ENCODE results near the gene MACROD2. TPM values are rescaled to one million over a fixed set of nuclear protein-coding genes. Genes with fewer than 3 reads are reported as not detected.
A peak's percentile ranks its signal among the peaks of the same experiment; 100 is the strongest.

Gene MACROD2
- polyA plus RNA-seq, 1 donor, result 5.4 TPM

DNA sequence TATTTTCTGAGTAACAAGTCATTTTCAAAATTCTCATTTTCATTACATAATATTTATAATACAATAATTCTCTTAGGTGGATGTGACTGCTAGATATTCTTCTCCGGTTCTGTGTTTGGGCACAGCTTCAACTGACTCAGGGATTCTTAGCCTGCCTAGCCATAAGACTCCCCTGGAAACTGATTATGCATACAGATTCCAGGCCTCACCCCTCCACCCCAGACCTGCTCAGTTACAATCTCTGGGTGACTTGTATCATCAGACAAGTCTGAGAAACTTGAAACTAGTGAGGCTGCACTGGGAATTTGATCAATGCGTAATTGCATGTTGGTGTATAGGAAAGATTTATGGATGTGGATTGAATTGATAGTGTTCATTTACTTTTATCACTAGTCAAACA is 316.7 kb downstream of the MACROD2 start:
- no CpG with 5 or more reads among the region's 2 CpGs for WGBS (ENCODE audit: insufficient coverage, low lambda C conversion rate)
- H3K27ac ChIP-seq (ENCODE audit: low read length), result no peak overlapping the region

GRCh38 chr20:14313341-14314020 is 318.2 kb downstream of the MACROD2 start:
- Histone ChIP-seq H3K27me3 (ENCODE audit: control insufficient read depth, insufficient read depth, low read length) (no peaks in the 10 kb centered on the region), H3K4me3 (ENCODE audit: low read length) (no peak overlapping the region), H3K36me3 (ENCODE audit: control insufficient read depth, insufficient read depth, low read length) (no peaks in the 10 kb centered on the region), H3K9me3 (ENCODE audit: control insufficient read depth, low read depth, low read length) (no peaks in the 10 kb centered on the region), H3K27ac (ENCODE audit: low read length) (no peak overlapping the region), H3K4me1 (ENCODE audit: control insufficient read depth, insufficient read depth, low read length) (peaks cover 1% of the 10 kb centered on the region)
- no peak for DNase-seq
- 100% methylated on average over 1 of the region's 2 CpGs for WGBS (ENCODE audit: insufficient coverage, low lambda C conversion rate)

More for the DNA sequence above, 316.7 kb downstream of the MACROD2 start:
- no peak overlapping the region for H3K4me3 ChIP-seq (ENCODE audit: low read length)
- H3K9me3 ChIP-seq (ENCODE audit: control insufficient read depth, low read depth, low read length), result no peaks in the 10 kb centered on the region
- no peaks in the 10 kb centered on the region for H3K36me3 ChIP-seq (ENCODE audit: control insufficient read depth, insufficient read depth, low read length)
- H3K27me3 ChIP-seq (ENCODE audit: control insufficient read depth, insufficient read depth, low read length), result no peaks in the 10 kb centered on the region
- peaks cover 6% of the 10 kb centered on the region for H3K4me1 ChIP-seq (ENCODE audit: control insufficient read depth, insufficient read depth, low read length)
- no peak for DNase-seq

GRCh38 chr20:14319704-14320103 is 324.4 kb downstream of the MACROD2 start:
- no peaks in the 10 kb centered on the region for H3K4me1 ChIP-seq (ENCODE audit: control insufficient read depth, insufficient read depth, low read length)
- DNase-seq, result no peak
- H3K4me3 ChIP-seq (ENCODE audit: low read length), result no peak overlapping the region
- H3K27me3 ChIP-seq (ENCODE audit: control insufficient read depth, insufficient read depth, low read length), result no peaks in the 10 kb centered on the region
- H3K36me3 ChIP-seq (ENCODE audit: control insufficient read depth, insufficient read depth, low read length), result peaks cover 2% of the 10 kb centered on the region
- no peak overlapping the region for H3K27ac ChIP-seq (ENCODE audit: low read length)
- no peaks in the 10 kb centered on the region for H3K9me3 ChIP-seq (ENCODE audit: control insufficient read depth, low read depth, low read length)
- WGBS (ENCODE audit: insufficient coverage, low lambda C conversion rate), result no CpG with 5 or more reads among the region's 1 CpG

GRCh38 chr20:14331646-14332045 is 336.3 kb downstream of the MACROD2 start:
- Histone ChIP-seq H3K4me1 (ENCODE audit: control insufficient read depth, insufficient read depth, low read length) (peaks cover 3% of the 10 kb centered on the region), H3K4me3 (ENCODE audit: low read length) (no peak overlapping the region), H3K27me3 (ENCODE audit: control insufficient read depth, insufficient read depth, low read length) (no peaks in the 10 kb centered on the region), H3K36me3 (ENCODE audit: control insufficient read depth, insufficient read depth, low read length) (peaks cover 14% of the 10 kb centered on the region), H3K27ac (ENCODE audit: low read length) (no peak overlapping the region), H3K9me3 (ENCODE audit: control insufficient read depth, low read depth, low read length) (no peaks in the 10 kb centered on the region)
- no peak for DNase-seq
- WGBS (ENCODE audit: insufficient coverage, low lambda C conversion rate), result 76% methylated on average over 2 of the region's 6 CpGs

DNA sequence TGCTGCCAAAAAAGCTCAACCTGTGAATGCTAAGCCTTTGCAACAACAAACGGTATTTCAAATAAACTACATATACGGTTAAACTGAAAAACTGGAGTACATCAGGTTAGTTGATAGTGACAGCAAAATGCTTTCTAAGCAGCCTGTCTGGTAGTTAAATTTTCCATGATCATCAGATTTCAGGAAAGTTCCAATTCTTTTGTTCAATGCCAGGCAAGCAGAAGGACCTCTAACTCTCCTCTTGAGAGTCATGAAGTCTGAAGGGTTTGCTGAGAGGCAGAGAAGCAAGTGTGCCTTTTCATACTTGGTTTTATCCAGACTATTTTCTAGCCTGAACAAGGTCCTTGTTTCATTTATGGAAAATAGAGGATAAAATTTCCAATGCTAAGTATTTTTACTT is 337.6 kb downstream of the MACROD2 start:
- whole genome bisulfite sequencing (ENCODE audit: insufficient coverage, low lambda C conversion rate), result no CpG with 5 or more reads among the region's 2 CpGs
- peak overlapping the region; percentile 66 for H3K4me3 ChIP-seq (ENCODE audit: low read length)
- H3K9me3 ChIP-seq (ENCODE audit: control insufficient read depth, low read depth, low read length), result no peaks in the 10 kb centered on the region
- no peak overlapping the region for H3K27ac ChIP-seq (ENCODE audit: low read length)
- H3K36me3 ChIP-seq (ENCODE audit: control insufficient read depth, insufficient read depth, low read length), result peaks cover 6% of the 10 kb centered on the region
- DNase-seq, result peak in 1 of 2 donors; percentile 37
- H3K27me3 ChIP-seq (ENCODE audit: control insufficient read depth, insufficient read depth, low read length), result no peaks in the 10 kb centered on the region
- H3K4me1 ChIP-seq (ENCODE audit: control insufficient read depth, insufficient read depth, low read length), result peaks cover 3% of the 10 kb centered on the region

GRCh38 chr20:14333721-14334120 is 338.4 kb downstream of the MACROD2 start:
- no peaks in the 10 kb centered on the region for H3K27me3 ChIP-seq (ENCODE audit: control insufficient read depth, insufficient read depth, low read length)
- peak overlapping the region; percentile 66 for H3K4me3 ChIP-seq (ENCODE audit: low read length)
- peak overlapping the region; percentile 91 for H3K27ac ChIP-seq (ENCODE audit: low read length)
- H3K9me3 ChIP-seq (ENCODE audit: control insufficient read depth, low read depth, low read length), result no peaks in the 10 kb centered on the region
- peak in 1 of 2 donors; percentile 35 for DNase-seq
- H3K36me3 ChIP-seq (ENCODE audit: control insufficient read depth, insufficient read depth, low read length), result peaks cover 3% of the 10 kb centered on the region
- no peaks in the 10 kb centered on the region for H3K4me1 ChIP-seq (ENCODE audit: control insufficient read depth, insufficient read depth, low read length)
- WGBS (ENCODE audit: insufficient coverage, low lambda C conversion rate), result 23% methylated on average over 2 of the region's 3 CpGs

GRCh38 chr20:14334306-14334930 is 339.1 kb downstream of the MACROD2 start:
- Histone ChIP-seq H3K36me3 (ENCODE audit: control insufficient read depth, insufficient read depth, low read length) (no peaks in the 10 kb centered on the region), H3K4me1 (ENCODE audit: control insufficient read depth, insufficient read depth, low read length) (no peaks in the 10 kb centered on the region), H3K27me3 (ENCODE audit: control insufficient read depth, insufficient read depth, low read length) (no peaks in the 10 kb centered on the region), H3K27ac (ENCODE audit: low read length) (peak overlapping the region; percentile 91), H3K9me3 (ENCODE audit: control insufficient read depth, low read depth, low read length) (no peaks in the 10 kb centered on the region), H3K4me3 (ENCODE audit: low read length) (peak overlapping the region; percentile 66)
- peak; percentile 67 to 75 for DNase-seq
- WGBS (ENCODE audit: insufficient coverage, low lambda C conversion rate), result no CpG with 5 or more reads among the region's 3 CpGs

GRCh38 chr20:14335052-14335451 is 339.7 kb downstream of the MACROD2 start:
- Histone ChIP-seq H3K36me3 (ENCODE audit: control insufficient read depth, insufficient read depth, low read length) (no peaks in the 10 kb centered on the region), H3K9me3 (ENCODE audit: control insufficient read depth, low read depth, low read length) (no peaks in the 10 kb centered on the region), H3K4me3 (ENCODE audit: low read length) (peak overlapping the region; percentile 66), H3K4me1 (ENCODE audit: control insufficient read depth, insufficient read depth, low read length) (no peaks in the 10 kb centered on the region), H3K27me3 (ENCODE audit: control insufficient read depth, insufficient read depth, low read length) (no peaks in the 10 kb centered on the region), H3K27ac (ENCODE audit: low read length) (peak overlapping the region; percentile 91)
- no peak for DNase-seq

DNA sequence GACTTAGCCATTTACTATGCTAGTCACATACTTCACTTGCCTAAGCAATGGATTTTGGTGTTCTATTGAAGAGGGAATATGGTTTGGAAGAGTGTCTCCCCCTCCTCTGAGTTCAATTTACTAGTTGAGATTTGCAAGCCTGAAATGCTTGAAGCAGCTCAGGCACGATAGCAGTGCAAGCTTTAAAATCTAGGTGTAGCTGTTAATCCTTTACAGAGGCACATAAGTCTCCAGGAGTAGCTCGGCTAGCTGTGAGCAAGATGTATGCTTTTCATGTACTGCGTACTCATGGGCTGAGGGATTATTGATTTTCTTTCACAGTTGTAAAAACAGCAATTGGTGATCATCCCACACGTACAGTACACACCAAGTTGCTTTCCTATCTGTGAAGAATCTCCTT is 341.4 kb downstream of the MACROD2 start:
- H3K27ac ChIP-seq (ENCODE audit: low read length), result peak overlapping the region; percentile 91
- peak; percentile 23 to 74 for DNase-seq
- H3K9me3 ChIP-seq (ENCODE audit: control insufficient read depth, low read depth, low read length), result no peaks in the 10 kb centered on the region
- H3K4me3 ChIP-seq (ENCODE audit: low read length), result peak overlapping the region; percentile 66
- peaks cover 3% of the 10 kb centered on the region for H3K4me1 ChIP-seq (ENCODE audit: control insufficient read depth, insufficient read depth, low read length)
- no peaks in the 10 kb centered on the region for H3K36me3 ChIP-seq (ENCODE audit: control insufficient read depth, insufficient read depth, low read length)
- H3K27me3 ChIP-seq (ENCODE audit: control insufficient read depth, insufficient read depth, low read length), result no peaks in the 10 kb centered on the region
- no CpG with 5 or more reads among the region's 4 CpGs for WGBS (ENCODE audit: insufficient coverage, low lambda C conversion rate)

- Histone ChIP-seq H3K27ac (ENCODE audit: low read length) (peak within 1 kb of the TSS; percentile 91), H3K27me3 (ENCODE audit: control insufficient read depth, insufficient read depth, low read length) (no peaks in the 10 kb centered on the region), H3K9me3 (ENCODE audit: control insufficient read depth, low read depth, low read length) (no peaks in the 10 kb centered on the region), H3K36me3 (ENCODE audit: control insufficient read depth, insufficient read depth, low read length) (no peaks in the 10 kb centered on the region), H3K4me1 (ENCODE audit: control insufficient read depth, insufficient read depth, low read length) (peaks cover 10% of the 10 kb centered on the region), H3K4me3 (ENCODE audit: low read length) (peak within 1 kb of the TSS; percentile 66)
- no CpG with 5 or more reads among the region's 12 CpGs for WGBS (ENCODE audit: insufficient coverage, low lambda C conversion rate)
- DNase-seq, result peak; percentile 97 to 98
Observed at GRCh38 chr20:14337400-14338171, 342.3 kb downstream of the MACROD2 start, which contains the start of gene FLRT3. Gene FLRT3, minus strand, starts transcription at chr20:14337612. Its CDS starts 10,106 bp downstream, at chr20:14327506.
